GM18519 (cell line): ENCODE data around the gene CYTH1.

ENCODE experiments used
- ATAC-seq: cut with Tn5 transposase; IDR thresholded peaks from one replicate; pipeline ENCODE4 v1.9.1; 2021; ENCODE audit warnings: mild to moderate bottlenecking, moderate library complexity; ENCODE audit not compliant: unreplicated experiment, low FRiP score

CYTH1 gene

DNA sequence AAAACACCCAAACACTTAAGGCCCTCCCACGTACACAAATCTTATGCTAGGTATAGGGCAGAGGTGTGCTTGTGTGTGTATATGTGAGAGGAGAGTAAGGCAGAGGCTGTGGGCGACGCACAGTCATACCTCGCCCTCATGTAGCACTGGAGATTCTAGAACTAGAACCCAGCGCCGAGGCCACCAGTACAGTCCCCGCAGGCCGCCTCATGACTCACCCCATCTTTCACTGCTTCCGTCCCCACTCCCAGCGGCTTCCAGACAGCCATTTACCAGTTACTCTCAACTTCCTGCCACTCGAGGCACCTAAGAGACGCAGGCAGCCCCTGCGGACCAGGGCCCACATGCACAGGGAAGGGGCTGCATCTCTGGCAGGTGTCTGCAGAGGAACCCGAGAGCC is 23.2 kb upstream of the CYTH1 start:
- ATAC-seq = no peak

DNA sequence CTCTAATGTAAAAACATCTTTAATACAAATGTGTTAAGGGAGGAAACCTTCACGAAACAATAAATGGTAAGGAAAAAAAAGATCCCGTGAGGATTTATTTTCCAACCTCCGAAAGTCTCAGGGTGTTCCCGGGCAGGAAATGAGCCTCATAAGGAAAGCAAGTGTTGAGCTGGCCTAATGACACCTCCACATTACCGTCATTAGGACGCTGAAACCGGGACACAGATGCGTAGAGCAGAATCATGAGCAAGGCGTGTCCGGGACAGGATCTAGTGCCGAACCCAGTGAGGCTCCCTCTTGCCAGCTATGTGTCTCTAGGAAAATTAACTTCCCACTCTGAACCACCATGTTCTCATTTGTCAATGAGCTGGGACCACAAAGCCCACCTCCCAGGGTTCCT is 22.7 kb upstream of the CYTH1 start:
- ATAC-seq = no peak

DNA sequence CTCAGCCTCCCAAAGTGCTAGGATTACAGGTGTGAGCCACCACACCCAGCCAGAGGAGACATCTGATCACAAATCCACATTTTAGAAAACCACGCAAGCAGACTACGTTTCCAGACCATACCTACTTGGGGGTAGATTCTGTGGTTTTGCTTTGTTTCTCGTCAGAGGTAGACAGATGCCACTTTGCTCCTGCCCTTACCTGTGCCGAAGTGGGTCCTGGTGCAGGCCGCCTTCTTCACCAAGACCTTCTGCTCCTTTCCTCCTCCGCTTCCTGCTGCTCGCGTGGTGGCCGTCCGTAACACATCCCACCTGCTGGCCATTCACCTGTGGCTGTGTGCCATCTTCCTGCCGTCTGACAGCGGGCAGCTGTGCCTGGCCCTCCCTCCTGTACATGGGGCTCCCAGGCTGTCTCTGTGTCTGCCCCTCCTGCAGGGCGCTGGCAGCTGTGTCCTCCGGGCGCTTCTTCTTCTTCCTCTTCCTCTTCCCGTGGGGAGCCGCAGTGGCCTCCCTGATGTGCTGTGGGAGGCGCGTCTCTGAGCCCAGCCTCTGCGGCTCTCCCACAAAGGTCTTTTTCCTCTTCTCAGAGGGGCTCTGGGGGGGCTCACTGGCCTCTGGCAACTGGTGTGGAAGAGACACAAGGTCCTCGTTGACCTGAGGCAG is 21.2 kb upstream of the CYTH1 start:
- ATAC-seq = no peak

DNA sequence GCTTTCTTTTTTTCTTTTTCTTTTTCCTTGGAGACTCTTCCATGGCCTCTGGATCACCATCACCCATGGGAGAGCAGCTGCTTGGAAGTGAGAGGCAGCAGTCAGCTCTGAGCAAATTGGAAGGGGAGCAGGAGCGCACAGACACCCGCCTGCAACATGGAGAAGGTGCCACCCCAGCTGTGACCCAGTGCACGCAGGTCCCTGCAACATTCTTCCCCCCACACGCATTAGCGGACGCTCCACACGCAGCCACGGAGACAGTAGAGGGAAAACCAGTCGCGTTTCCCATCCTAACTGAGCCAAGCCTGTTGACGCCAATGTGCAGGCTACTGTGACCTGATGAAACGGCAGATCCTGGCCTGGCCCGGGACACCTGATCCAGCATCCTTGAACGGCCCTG is 20.4 kb upstream of the CYTH1 start:
- no peak for ATAC-seq

DNA sequence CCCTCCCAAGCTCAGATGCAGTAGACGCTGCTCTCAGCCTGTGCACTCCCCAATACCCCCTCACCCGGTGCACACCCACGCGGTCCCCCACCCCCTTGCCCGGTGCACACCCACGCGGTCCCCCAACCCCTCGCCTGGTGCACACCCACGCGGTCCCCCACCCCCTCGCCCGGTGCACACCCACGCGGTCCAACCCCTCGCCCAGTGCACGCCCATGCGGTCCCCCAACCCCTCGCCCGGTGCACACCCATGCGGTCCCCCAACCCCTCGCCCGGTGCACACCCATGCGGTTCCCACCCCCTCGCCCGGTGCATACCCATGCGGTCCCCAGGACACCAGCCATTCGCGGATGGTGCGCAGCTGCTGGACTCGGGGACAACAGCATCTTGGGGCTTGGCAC is 19.9 kb upstream of the CYTH1 start:
- ATAC-seq = no peak

DNA sequence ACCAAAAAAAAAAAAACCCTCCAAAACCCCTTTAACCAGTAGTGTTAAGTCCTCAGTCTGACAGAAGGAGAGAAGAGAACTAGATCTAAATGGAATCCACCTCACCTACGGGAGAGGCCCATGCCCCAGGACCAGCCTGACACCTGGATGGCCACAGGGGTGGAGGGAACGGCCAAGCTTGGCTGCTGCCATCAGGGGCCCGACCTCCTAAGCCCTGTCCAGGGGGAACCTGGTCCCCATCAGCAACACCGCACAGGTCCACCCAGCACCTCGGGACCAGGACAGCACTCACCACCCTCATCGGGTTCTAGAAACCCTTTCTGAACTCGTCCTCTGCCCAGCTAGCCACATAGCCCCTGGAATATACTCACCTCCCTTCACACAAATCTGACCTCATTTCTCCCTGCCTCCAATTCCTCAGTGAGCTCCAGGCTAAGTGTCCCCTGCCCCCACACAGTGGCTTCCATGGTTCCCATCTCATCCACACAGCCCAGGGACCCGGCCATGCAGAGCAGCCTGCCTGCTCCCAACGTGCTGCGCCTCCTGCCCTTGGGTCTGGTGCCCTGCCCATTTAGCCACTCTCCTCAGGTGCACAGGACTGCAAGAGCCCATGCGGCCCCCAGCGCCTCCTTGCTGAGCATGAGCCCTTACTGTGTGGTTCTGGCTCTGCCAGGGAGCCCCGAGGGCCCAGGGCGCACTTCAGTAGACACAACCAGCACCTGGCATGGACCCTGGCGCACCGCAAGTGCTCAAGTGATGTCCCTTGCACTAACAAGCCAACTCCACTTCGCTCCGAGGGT is 18.3 kb upstream of the CYTH1 start:
- ATAC-seq = no peak

DNA sequence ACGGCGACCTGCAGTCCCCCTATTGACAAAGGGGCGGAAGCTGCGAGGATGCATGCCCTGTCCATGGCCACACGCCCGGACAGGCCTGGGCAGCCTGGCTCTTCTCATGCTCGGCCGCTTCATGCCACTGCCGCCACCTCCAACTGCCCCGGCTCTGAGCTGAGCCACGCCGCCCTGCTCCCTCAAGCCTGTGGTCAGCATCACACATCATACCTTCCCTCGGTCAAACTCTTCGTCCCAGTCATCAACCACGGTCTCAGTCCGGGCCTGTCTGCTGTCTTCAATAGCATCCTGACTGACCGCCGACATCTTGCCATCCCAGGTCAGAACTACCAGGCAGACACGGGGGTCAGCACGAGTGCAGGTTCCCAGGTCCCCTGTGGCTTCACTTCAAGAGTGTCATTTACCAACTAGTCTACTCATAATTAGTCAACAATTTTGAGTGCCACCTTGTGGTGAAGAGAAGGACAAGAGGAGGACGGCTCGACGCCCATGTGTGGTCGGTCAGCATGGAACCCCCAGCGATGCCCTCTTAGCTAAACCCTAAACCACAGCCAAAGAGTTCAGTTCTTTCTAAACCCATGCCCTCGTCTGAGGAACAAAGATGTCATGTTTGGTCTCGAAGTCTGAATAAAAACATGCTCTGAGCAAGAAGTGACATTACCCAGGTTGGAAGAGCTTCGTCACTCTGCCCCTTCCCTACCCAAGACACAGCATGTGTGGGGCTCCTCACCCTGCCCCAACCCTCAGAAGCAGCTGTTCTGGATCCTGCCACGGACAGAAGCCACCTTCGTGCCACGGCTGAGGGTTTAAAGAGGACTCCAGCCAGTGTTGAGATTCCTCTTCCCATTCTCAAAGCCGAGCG is 16.9 kb upstream of the CYTH1 start:
- no peak for ATAC-seq

DNA sequence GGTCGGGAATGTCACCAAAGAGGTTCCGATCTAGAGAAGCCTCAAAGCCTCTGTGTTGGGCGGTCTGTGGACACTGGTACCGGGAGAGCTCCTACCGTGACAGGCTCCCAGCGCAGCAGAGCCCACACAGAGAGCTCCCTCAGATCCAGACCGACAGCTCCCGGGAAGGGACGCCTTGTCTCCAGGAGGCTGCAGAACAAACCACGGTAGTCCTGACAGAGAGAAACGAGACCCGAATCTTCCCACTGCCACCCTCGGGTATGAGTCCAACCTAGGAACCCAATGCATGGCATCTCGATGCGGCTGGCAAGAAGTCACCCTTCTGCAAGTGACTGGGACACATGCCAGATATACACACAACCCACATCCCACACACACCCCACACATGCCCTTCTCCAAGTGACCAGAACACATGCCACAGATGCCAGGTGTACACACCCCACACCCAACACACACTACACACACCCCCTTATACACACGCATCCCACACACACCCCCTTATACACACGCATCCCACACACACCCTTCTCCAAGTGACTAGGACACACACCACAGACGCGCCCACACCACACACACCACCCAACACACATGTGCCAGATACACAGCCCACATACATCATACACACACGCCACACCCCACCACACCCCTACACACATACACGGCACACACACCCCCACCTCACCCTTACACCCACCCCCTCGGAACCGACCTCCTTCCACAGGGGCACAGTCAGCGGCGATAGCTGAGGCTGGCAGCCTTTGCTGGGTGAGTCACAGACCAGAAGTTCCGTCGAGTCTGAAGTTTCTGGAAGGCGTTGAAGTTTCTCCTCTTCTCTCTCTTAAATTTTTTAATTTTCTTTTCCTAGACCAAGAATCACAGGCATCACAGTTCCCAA is 15.9 kb upstream of the CYTH1 start:
- no peak for ATAC-seq

DNA sequence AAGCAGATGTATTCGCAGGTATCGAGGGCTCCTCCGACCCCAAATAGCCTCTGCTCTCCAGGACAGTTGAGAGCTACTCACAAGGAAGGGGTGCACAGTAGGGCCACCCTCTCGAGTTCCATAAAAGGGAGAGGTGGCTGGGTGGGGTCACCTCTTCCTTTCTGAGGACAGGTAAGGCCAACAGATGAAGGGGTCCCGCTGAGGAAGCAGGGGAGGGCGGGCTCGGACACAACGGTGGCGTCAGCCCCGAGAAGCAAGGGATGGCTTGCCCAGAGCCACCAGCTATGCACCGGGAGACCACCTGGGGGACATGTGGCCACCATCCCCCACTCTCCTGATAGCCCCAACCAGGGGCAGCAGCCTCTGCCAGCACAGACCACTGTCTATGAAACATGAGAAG is 15.1 kb upstream of the CYTH1 start:
- no peak for ATAC-seq

DNA sequence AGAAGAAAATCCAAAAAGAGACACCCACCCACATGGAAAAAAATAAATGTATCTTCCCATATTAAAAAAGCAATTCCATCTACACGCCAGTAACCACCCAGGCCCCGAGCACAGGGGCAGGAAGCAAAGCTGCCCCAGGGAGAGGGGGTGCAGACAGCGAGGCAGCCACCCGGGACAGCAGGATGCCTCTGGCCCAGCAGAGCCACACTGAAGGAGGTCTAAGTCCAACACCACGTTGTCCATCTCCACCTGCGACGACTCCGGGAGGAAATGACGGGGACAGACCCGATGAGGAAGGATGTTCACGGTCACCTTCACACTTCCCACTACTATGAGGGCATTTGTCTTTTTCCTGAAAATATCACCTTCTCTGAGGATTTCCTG is 14.4 kb upstream of the CYTH1 start:
- no peak for ATAC-seq

DNA sequence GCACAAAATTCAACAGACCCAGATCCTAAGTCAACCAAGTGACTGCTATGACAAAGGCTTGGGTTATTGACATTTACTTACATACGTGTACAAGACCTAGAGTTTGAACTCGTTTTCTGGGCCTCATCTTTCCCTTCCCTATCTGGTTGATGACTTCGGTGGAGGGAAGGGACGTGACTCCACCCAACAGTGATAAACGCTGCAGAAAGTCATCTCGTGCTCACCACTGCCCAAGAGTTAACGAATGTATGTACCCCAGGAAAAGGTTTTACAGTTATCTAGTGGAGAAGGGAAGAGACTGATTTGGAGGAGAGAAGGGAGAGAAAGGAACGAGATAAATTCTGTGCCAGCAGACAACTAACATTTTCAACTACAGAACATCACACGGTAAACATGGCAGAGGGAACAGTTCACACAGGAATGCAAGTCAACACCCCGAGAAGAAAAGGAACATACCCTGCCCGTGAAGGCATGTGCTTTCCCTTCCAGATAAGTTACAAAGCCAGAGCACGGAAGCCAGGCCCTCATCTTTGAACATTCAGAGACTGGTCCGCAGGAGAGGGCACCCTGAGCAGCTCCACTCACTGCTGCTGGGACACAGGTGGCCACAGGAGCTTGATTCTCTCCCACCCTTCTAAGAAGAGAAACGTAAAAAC is 13.9 kb upstream of the CYTH1 start:
- ATAC-seq = no peak

DNA sequence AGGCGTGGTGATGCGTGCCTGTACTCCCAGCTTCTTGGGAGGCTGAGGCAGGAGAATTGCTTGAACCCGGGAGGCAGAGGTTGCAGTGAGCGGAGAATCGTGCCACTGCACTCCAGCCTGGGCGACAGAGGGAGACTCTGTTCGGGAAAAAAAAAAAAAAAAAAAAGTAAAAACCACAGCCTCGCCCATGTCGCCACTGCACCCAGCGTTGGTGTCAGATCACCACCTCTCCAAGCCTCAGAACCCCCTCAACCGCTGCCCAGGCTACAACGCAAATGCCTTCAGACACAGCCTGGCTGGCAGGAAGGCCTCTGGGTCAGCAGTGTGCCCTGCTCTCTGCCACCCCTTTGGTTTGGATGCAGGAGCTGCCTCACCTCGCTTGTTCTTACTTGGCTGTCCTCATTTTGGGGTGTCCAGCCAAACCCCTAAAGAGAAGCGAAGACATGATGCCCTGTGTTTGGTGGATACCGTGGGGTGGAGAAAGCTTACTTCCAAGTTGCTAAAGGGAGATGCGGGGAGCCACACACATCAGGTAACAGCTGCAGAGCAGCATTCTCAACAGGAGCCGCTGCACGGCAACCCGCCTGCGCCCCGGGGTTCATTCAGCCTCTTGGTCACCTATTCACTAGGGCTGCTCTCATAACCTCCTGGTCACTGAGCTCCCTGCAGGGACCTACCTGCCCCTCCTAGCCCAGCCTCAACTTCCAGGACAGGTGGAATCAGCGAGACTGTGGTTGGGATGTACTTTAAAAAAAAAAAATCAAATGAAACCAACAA is 13.0 kb upstream of the CYTH1 start:
- ATAC-seq = no peak

DNA sequence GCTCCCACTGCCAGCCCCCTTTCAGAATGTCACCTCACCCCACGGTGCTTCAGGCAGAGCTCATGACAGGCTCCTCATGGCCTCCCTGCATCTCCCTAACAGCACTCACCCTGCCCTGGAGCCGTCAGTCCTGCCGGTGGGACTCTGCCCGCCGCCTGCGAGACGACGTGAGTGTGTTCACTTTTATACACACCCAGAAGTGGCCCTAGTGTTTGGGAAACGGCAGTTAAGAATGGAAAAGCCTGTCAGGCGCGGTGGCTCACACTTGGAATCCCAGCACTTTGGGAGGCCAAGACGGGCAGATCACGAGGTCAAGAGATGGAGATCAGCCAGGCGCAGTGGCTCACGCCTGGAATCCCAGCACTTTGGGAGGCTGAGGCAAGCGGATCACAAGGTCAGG is 12.3 kb upstream of the CYTH1 start:
- ATAC-seq = no peak

DNA sequence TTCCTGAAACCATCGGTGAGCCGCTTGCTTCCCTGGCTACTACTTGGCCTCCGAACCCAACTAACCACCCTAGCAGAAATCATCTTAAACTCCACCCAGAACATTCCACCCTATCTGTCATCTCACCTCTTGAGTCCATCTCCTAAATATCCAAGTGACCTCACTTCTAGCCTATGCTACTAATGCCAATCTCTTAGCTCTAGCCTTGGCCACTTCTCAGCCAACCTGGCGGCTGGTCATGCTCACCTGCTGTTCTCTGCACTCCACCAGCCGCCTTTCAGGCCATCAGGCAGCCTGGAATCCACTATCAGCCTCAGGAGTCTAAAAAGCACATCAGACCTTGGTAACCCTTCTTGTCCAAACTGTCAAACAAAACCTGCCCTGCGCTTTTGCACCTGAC is 11.9 kb upstream of the CYTH1 start:
- ATAC-seq = no peak

DNA sequence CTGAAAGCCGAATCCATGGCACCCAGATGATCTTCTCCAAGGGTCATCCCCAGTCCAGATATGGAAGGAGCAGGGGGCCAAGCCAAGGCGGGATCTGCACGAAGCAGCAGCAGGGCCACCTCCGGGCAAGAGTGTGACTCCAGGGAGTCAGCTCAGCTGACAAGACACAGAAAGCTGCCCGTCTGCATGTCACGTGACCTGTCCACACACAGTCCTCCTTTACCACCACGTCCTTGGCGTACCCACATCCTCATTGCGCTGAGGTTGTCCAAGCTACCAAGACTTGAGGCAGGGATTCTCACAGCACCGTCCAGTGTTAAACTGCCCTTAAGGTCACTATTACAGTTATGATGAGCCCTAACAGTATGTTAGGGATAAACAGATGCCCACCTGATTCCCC is 11.3 kb upstream of the CYTH1 start:
- no peak for ATAC-seq

DNA sequence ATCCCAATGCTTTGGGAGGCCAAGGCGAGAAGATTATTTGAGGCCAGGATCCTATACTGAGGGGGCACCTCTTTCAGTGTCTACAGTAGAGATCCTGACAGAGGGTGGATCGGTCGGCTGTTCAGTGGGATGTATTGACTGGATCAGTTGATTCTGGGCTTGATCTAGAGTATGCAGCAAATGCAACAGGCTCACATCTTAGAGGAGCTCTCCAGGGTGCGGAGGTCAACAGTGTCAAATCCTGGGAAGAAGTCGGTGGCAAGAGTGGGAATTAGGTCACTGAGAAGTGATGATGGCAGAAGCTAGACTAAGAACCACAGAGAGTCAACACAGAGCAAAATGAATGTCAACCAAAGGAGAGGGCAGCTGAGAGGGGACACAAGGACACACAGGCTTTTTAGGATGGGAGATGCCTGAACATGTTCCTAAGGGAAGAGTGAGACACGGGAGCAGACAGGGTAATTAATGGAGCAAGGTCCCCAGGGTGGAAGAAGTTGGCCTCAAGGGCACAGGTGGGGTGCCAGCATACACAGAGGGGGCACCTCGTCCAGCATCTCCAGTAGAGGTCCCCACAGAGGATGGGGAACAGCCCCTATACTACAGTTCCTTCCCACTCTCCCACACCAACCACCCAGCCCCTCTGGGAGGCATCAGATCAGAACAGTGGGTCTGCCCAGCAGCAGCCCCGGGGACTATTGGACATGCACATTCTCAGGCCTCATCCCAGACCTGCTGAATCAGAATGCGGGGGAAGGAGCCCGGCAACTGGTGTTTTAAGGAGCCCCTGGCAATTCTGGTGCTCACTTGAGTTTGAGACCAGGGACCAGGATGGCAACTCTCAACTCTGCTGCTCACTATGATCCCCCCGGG is 10.0 kb upstream of the CYTH1 start:
- no peak for ATAC-seq

DNA sequence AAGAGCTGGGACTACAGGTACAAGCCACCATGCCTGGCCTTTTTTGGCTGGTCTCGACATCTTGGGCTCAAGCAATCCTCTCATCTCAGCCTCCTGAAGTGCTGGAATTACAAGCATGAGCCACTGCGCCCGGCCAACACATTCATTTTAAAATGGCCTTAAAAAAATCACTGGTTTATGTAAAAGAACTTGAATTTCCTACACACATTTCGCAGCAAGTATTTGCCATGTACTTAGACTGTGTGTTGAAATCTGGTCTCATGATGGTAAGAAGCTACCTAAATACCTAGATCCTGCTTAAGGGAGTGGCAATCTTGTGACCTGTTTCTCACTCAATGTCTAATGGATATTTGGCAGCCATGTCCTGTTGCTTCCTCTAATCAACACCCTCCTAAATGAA is 8.5 kb upstream of the CYTH1 start:
- ATAC-seq = no peak

DNA sequence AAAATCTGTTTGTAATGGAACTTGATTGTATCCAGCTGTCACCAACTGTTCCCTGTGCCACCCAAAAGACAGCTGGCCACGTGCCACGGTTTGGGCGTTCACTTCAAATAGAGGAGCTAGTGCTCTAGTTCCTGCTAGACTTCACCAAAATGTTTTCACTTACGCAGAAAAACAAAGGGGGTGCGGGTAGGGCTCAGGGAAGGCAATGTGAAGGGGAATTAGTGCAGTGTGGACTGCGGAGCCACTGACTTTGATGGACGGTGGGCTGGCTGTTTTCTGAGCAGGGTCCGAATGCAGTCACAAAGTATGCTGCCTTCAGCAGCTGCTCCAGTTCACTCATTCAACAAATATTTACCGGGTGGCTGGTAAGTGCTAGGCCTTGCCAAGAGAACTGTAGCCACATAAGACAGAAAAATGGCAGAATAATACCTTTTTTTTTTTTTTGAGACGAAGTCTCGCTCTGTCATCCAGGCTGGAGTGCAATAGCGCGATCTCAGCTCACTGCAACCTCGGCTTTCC is 7.6 kb upstream of the CYTH1 start:
- ATAC-seq = no peak
